HepG2 (cell line): ENCODE data around the gene DIP2C. TPM values are rescaled to one million over a fixed set of nuclear protein-coding genes. Genes with fewer than 3 reads are reported as not detected.

Experiments used
- ATAC-seq: fragments of 200-7000 bp; cut with Tn5 transposase; 3 replicates; pipeline ENCODE4 v1.9.1; 2020; ENCODE audit warnings: mild to moderate bottlenecking, moderate library complexity
- BruUV-seq: library from RNA; stranded (reverse); fragments of 400-500 nt; replicated peaks from 2 replicates; lab custom pipeline; 2021; lab: Mats Ljungman, UMichigan
- CTCF ChIA-PET: fragments of 300-600 bp; formaldehyde crosslinking; extraction: SDS; loops from one replicate; lab custom pipeline; 2021; ENCODE audit warnings: low total read pairs, inconsistent platforms, low intra/inter-chr PET ratio; lab: Yijun Ruan, JAX
- POLR2A ChIA-PET: fragments of 350-600 bp; sonication (Branson Sonifier 250); formaldehyde crosslinking; loops from one replicate; lab custom pipeline; 2020; ENCODE audit warnings: antibody characterized with exemption, inconsistent platforms; lab: Yijun Ruan, JAX
- DNase-seq: peaks from one replicate; pipeline ENCODE4 v3.0.0-alpha.2; 2015; ENCODE audit warnings: low spot score
- FAIRE-seq: peaks from 3 replicates; lab custom pipeline; 2011; peaks lifted over from hg19 to GRCh38; lab: Jason Lieb, UNC
- H2AFZ ChIP-seq: one replicate; pipeline ENCODE4 v1.6.1; 2011; ENCODE audit warnings: low read length, inconsistent platforms
- H3K27ac ChIP-seq: fragments of 300-600 bp; 3 replicates; pipeline ENCODE4 v1.8.0; 2011; ENCODE audit warnings: mixed run types, mild to moderate bottlenecking, mixed read lengths, low read length, inconsistent platforms; ENCODE audit not compliant: insufficient read depth; ENCODE audit errors: extremely low read length
- H3K27me3 ChIP-seq, 2 experiments: fragments of 200-600 bp in 1 of 2; 2 replicates in 1 of 2; 3 replicates in 1 of 2; pipeline versions ENCODE4 v1.6.0 to v1.8.0; 2011; ENCODE audit warnings: low read length in 2 of 2, mild to moderate bottlenecking in 2 of 2, moderate library complexity in 2 of 2, inconsistent platforms in 1 of 2; ENCODE audit not compliant: insufficient read depth in 2 of 2, control insufficient read depth in 1 of 2
- H3K36me3 ChIP-seq, 2 experiments: fragments of 200-600 bp in 1 of 2; replicated peaks in 1 of 2; 2 replicates in 1 of 2; 3 replicates in 1 of 2; pipeline versions ENCODE4 v1.5.1 to v1.8.0; 2011; ENCODE audit warnings: low read length in 2 of 2, inconsistent platforms in 1 of 2; ENCODE audit not compliant: insufficient read depth in 2 of 2, control insufficient read depth in 1 of 2
- H3K4me1 ChIP-seq: 2 replicates; pipeline ENCODE4 v1.5.1; 2012; ENCODE audit warnings: low read length, inconsistent platforms; ENCODE audit not compliant: insufficient read depth
- H3K4me2 ChIP-seq: 2 replicates; pipeline ENCODE4 v1.6.0; 2011; ENCODE audit warnings: low read depth, low read length, inconsistent platforms
- H3K4me3 ChIP-seq, 3 experiments: fragments of 200-600 bp in 1 of 3; sonication (generic), shearing (Covaris generic) in 1 of 3; replicated peaks in 1 of 3; 2 replicates each; pipeline ENCODE4 v1.5.1; 2011 to 2016; ENCODE audit warnings: low read length in 3 of 3, inconsistent platforms in 2 of 3, low read depth in 2 of 3, mild to moderate bottlenecking in 2 of 3, control low read depth in 1 of 3, mixed read lengths in 1 of 3; ENCODE audit not compliant: insufficient read depth in 1 of 3
- H3K79me2 ChIP-seq: one replicate; pipeline ENCODE4 v1.6.1; 2011; ENCODE audit warnings: low read length, inconsistent platforms; ENCODE audit not compliant: insufficient read depth
- H3K9ac ChIP-seq: 2 replicates; pipeline ENCODE4 v1.6.0; 2011; ENCODE audit warnings: mild to moderate bottlenecking, low read depth, low read length, inconsistent platforms; ENCODE audit not compliant: insufficient read depth
- H3K9me3 ChIP-seq: 2 replicates; pipeline ENCODE4 v1.5.1; 2012; ENCODE audit warnings: mild to moderate bottlenecking, low read length
- H4K20me1 ChIP-seq: 2 replicates; pipeline ENCODE4 v1.6.0; 2011; ENCODE audit warnings: inconsistent platforms, mild to moderate bottlenecking, low read length, moderate library complexity; ENCODE audit not compliant: insufficient read depth
- ELF3 ChIP-seq: IDR thresholded peaks from 2 replicates; pipeline ENCODE4 v1.6.1; 2016; ENCODE audit warnings: missing genetic modification reagents, missing compliant biosample characterization
- NR2C2 ChIP-seq: sonication (generic); formaldehyde crosslinking; IDR thresholded peaks from 2 replicates; pipeline ENCODE4 v1.4.0; 2020; ENCODE audit warnings: missing genetic modification reagents, mild to moderate bottlenecking, moderate library complexity, borderline replicate concordance
- SP1 ChIP-seq, 2 experiments: fragments of 450-650 bp in 1 of 2; sonication (generic) in 1 of 2; formaldehyde crosslinking in 1 of 2; IDR thresholded peaks; 2 replicates each; pipeline versions ENCODE4 v1.4.0 to v1.6.1; 2016 to 2020; ENCODE audit warnings: missing genetic modification reagents in 1 of 2
- TMF1 ChIP-seq: sonication (generic); formaldehyde crosslinking; IDR thresholded peaks from 2 replicates; pipeline ENCODE4 v1.8.1; 2022; ENCODE audit warnings: low read depth, missing genetic modification reagents
- ZFX ChIP-seq: sonication (generic); formaldehyde crosslinking; IDR thresholded peaks from 2 replicates; pipeline ENCODE4 v1.4.0; 2020; ENCODE audit warnings: mild to moderate bottlenecking, low read depth, missing genetic modification reagents, moderate library complexity
- ZNF280D ChIP-seq: sonication (generic); formaldehyde crosslinking; IDR thresholded peaks from 2 replicates; pipeline ENCODE4 v1.5.1; 2020; ENCODE audit warnings: mild to moderate bottlenecking, missing genetic modification reagents
- WGBS: methylation state at CpG from one replicate; pipeline ENCODE4 v1.1.6; 2017; ENCODE audit warnings: low lambda C conversion rate; 5-methylcytosine and 5-hydroxymethylcytosine counted together
- in situ Hi-C: cut with HindIII; loops from 2 replicates; pipeline ENCODE4 v1.10.0; 2017; ENCODE audit warnings: low pct_unique_long_range_greater_than_20kb; ENCODE audit not compliant: extremely low pct_ligation_motif_present
- intact Hi-C: fragments of 100-400 bp; cut with micrococcal nuclease; formaldehyde crosslinking; loops from one replicate; pipeline ENCODE4 v1.10.0; 2022; ENCODE audit not compliant: unreplicated experiment
- polyA plus RNA-seq, 8 experiments: library from polyadenylated mRNA; depleted of rRNA in 3 of 8; stranded (reverse) in 7 of 8; unstranded in 1 of 8; fragments of >200 nt; fragmentation: Illumina TruSeq in 4 of 8; extraction: Trizol in 4 of 8; gene quantifications; 2 replicates each; pipeline versions ENCODE4 v1.2.1 to v1.2.3, GENCODE V29; 2011 to 2016; ENCODE audit warnings: low read depth in 4 of 8, missing spikeins in 1 of 8, mixed read lengths in 1 of 8; ENCODE audit not compliant: insufficient read depth in 1 of 8
- total RNA-seq, 5 experiments: library from RNA; depleted of rRNA; stranded (reverse); fragments of >200 nt; fragmentation: Illumina TruSeq; extraction: Trizol; gene quantifications; 2 replicates each; pipeline ENCODE4 v1.2.3, GENCODE V29; 2016; ENCODE audit warnings: low read depth in 1 of 5
- TF ChIP-seq, protein P1 (sequence below): IDR thresholded peaks from 2 replicates; pipeline ENCODE4 v1.6.1; 2016

Gene DIP2C
- total and polyA plus RNA-seq, 2 of the 13 experiments (the other 11 are each of a cell fraction or from before 2014, with no cell fraction given) = 2.2 to 2.7 TPM

- Histone ChIP-seq H2AFZ (no peak overlapping the region), H3K9me3 (no peaks in the 10 kb centered on the region), H3K4me2 (no peak overlapping the region), H3K79me2 (no peaks in the 10 kb centered on the region), H4K20me1 (0 out of 2 replicates have a peak, but pooled peaks cover 2% of the 10 kb centered on the region), H3K4me3 (no peak overlapping the region), H3K36me3 (no peaks in the 10 kb centered on the region), H3K4me1 (peaks cover 30% of the 10 kb centered on the region), H3K27me3 (no peaks in the 10 kb centered on the region), H3K9ac (no peak overlapping the region), H3K27ac (no peak overlapping the region)
- WGBS = 89% methylated on average over 10 of the region's 10 CpGs
- no TSS peak for BruUV-seq
- ChIA-PET POLR2A (no interaction called here), CTCF (no interaction called here)
- no peak for TF ChIP-seq SP1 (IDR thresholded peaks at IDR 0.05)
- no peak for TF ChIP-seq SP1 (CRISPR knock-in tag; IDR thresholded peaks at IDR 0.05)
- TF ChIP-seq, protein P1, sequence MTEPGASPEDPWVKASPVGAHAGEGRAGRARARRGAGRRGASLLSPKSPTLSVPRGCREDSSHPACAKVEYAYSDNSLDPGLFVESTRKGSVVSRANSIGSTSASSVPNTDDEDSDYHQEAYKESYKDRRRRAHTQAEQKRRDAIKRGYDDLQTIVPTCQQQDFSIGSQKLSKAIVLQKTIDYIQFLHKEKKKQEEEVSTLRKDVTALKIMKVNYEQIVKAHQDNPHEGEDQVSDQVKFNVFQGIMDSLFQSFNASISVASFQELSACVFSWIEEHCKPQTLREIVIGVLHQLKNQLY = no peak
- TF ChIP-seq ELF3 (CRISPR knock-in tag) = no peak
- TF ChIP-seq TMF1 (CRISPR knock-in tag) = no peak
- no peak for TF ChIP-seq ZFX (CRISPR knock-in tag)
- no peak for TF ChIP-seq ZNF280D (CRISPR knock-in tag)
- TF ChIP-seq NR2C2 = no peak
- ATAC-seq = no peak
- in situ Hi-C loops (no loop called here), intact Hi-C loops (no loop called here)
- no peak for DNase-seq
- no peak for FAIRE-seq
These were observed 192.2 kb downstream of the DIP2C start for GRCh38 chr10:497289-497688.
